COR-L47 (cell line): ENCODE data around the gene NCOA3.

Experiments
- DNase-seq: peaks from one replicate; lab custom pipeline; 2025; lab: John Stamatoyannopoulos, UW

The NCOA3 gene

DNA sequence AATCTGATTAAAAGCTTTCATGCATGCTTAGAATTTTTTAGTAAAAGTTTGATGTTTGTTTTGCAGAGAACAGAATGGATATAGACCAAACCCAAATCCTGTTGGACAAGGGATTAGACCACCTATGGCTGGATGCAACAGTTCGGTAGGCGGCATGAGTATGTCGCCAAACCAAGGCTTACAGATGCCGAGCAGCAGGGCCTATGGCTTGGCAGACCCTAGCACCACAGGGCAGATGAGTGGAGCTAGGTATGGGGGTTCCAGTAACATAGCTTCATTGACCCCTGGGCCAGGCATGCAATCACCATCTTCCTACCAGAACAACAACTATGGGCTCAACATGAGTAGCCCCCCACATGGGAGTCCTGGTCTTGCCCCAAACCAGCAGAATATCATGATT is 133.6 kb downstream of the NCOA3 start:
- no peak for DNase-seq

DNA sequence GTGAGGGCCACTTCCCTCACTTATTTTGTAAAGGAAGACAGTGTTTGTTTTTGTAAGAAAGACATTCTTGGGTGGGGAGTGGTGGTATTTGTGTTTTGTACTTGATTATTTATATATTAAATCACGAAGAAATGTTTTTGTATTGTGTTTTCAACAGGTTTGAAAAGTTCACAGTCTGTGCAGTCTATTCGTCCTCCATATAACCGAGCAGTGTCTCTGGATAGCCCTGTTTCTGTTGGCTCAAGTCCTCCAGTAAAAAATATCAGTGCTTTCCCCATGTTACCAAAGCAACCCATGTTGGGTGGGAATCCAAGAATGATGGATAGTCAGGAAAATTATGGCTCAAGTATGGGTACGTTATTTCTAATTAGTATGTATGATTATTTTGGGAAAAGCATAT is 137.2 kb downstream of the NCOA3 start:
- no peak for DNase-seq

DNA sequence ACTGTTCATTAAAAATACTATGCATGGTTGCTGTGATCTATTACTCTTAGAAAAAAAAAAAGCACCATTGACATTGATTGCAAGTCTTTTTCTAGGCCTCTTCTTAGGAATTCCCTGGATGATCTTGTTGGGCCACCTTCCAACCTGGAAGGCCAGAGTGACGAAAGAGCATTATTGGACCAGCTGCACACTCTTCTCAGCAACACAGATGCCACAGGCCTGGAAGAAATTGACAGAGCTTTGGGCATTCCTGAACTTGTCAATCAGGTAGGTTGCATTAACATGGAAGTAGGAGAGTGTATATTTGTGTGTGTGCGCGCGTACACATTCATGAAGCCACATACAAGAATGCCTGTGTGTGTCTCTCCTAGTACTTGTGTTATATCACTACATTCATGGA is 140.4 kb downstream of the NCOA3 start:
- no peak for DNase-seq

DNA sequence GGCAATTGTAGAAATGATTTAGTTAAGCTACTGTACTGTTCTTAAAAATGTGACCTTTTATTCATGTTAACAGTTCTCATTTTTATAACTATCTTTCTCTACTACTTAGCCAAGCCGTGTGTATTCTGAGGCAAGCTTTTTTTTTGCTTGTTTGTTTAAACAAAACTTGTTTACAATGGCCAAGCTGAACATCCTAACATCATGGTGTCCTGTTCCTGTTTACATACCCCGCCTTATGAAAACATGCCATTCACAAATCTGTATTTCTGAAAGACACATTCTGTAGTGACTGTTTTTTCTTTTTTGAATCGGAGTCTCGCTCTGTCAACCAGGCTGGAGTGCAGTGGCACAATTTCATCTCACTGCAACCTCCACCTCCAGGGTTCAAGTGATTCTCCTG is 140.9 kb downstream of the NCOA3 start:
- DNase-seq: no peak

DNA sequence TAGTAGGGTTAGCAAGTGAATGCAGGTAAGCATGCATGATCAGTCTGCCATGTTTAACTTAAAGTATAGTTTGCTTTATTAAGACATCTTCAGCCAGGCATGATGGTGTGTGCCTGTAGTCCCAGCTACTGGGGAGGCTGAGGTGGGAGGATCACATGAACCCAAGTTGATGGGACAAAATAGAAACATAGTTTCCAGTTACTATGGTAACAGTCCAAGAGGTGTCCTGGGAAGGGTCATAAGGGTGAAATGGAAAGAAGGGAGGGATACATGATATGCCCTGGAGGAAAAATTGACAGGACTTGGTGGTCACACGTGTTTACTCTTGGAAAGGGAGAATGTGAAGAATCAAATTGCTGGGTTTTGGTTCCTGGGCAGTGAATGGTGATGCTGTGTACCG is 143.9 kb downstream of the NCOA3 start:
- DNase-seq: no peak

DNA sequence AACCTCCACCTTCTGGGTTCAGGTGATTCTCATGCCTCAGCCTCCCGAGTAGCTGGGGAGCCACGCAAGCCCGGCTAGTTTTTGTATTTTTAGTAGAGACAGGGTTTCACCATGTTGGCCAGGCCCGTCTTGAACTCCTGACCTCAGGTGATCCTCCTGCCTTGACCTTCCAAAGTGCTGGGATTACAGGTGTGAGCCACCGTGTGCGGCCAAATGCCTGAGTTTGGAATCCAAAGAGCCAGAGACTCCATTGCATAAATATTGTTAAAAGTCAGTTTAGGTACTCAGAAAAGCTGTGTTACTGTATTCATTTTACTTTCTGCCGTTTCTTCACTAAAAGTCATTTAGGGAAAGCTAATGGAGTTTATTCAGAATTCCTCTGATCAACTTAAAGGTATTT is 146.3 kb downstream of the NCOA3 start:
- DNase-seq: no peak

DNA sequence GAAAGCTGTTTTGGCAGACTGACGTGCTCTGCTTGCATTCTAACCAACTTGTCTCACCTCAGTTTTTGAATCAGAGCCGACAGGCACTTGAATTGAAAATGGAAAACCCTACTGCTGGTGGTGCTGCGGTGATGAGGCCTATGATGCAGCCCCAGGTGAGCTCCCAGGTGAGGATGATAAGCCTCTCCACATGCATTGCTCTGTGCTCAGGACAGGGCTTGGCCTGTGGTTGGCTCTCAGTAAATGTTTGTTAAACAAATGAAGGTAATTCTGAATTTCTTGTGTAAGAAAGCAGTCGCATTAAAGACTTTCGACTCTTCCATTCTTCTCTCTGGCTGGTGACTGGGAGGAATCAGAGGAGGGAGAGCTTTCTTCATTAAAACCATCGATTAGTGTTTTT is 147.3 kb downstream of the NCOA3 start:
- no peak for DNase-seq

DNA sequence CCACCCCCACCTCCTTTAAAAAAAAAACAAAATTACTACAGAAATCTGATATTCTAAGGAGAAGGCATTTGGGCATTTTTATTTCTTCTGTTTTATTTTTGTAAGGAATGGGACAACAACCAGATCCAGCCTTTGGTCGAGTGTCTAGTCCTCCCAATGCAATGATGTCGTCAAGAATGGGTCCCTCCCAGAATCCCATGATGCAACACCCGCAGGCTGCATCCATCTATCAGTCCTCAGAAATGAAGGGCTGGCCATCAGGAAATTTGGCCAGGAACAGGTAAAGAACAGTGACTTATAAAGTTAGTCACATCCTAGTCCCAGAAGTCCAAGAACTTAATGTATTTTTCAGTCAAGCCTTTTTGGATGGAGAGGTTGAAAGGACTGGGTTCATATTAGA is 150.6 kb downstream of the NCOA3 start:
- no peak for DNase-seq

DNA sequence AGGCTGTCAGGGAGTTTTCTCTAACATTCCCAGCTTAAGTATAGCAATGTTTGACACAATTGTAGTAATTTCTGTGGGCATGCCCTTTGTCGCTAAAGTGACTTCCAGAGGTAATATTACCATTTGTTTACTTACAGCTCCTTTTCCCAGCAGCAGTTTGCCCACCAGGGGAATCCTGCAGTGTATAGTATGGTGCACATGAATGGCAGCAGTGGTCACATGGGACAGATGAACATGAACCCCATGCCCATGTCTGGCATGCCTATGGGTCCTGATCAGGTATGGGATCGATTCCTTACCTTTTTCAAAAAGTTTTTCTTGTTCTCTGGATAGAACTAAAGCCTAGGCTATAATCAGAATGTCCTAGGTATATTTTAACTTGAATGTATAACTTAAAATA is 151.1 kb downstream of the NCOA3 start:
- no peak for DNase-seq

DNA sequence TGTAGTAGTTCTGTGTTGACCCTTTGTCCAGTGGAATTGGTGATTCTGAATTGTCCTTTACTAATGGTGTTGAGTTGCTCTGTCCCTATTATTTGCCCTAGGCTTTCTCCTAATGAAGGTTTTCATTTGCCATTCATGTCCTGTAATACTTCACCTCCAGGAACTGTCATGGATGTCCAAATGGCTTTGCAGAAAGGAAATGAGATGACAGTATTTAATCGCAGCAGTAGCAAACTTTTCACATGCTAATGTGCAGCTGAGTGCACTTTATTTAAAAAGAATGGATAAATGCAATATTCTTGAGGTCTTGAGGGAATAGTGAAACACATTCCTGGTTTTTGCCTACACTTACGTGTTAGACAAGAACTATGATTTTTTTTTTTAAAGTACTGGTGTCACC is 152.2 kb downstream of the NCOA3 start:
- DNase-seq: no peak

DNA sequence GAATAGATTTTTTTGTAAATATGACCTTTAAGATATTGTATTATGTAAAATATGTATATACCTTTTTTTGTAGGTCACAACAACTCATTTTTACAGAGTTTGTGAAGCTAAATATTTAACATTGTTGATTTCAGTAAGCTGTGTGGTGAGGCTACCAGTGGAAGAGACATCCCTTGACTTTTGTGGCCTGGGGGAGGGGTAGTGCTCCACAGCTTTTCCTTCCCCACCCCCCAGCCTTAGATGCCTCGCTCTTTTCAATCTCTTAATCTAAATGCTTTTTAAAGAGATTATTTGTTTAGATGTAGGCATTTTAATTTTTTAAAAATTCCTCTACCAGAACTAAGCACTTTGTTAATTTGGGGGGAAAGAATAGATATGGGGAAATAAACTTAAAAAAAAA is 152.7 kb downstream of the NCOA3 start:
- DNase-seq: no peak

DNA sequence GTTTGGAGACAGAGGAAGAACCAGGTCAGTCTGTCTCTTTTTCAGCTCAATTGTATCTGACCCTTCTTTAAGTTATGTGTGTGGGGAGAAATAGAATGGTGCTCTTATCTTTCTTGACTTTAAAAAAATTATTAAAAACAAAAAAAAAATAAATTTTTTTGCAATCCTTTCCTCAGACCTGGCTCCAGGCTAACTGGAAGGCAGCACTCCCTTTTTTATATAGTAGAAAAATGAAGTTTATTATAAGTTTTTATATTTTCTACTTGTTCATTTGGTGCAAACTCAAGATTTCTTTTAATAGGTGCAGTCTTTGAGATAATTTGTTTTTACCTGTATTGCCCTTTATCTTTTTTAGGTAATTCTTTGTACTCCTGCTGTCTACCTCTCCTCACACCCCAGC is 153.9 kb downstream of the NCOA3 start:
- no peak for DNase-seq

DNA sequence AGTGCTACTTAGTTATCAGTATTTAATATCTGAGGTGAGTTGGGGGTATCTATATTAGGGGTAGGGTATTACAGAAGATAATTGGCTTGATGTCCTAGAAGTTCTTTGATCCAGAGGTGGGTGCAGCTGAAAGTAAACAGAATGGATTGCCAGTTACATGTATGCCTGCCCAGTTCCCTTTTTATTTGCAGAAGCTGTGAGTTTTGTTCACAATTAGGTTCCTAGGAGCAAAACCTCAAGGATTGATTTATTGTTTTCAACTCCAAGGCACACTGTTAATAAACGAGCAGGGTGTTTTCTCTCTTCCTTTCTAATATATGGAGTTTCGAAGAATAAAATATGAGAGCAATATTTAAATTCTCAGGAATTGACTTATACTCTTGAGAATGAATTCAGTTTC is 154.6 kb downstream of the NCOA3 start:
- DNase-seq: no peak

DNA sequence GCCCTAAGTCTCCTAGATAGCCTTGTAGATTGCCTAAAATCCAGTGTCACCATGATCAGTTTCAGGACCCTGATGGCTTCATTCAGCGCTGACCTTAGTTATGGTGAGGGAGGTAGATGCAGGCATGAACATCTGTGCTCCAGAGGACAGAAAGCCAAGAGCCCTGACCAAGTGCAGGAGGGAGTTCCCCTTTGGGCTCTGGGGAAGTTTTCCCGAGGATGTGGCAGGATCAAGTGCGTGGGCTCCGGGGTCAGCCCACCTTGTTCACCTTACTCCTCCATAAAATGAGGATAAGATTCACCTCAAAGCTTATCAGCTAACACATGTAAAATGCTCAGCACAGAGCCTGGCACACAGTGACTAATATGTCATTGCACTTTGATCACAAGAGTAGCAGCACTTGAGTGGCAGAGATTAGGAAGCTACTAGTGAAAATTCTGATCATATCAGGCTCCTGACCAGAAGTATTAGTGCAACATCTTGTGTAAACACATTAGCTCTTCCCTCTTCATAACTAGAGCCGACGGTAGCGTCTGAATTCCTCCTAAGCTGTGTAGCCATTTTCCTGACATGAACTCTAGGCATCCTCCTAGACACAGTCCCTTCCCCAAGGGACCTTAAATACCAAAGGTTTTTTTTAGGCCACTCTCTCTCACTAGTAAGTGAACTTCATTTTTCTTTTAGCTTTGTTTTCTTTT is 158.4 kb downstream of the NCOA3 start:
- no peak for DNase-seq

DNA sequence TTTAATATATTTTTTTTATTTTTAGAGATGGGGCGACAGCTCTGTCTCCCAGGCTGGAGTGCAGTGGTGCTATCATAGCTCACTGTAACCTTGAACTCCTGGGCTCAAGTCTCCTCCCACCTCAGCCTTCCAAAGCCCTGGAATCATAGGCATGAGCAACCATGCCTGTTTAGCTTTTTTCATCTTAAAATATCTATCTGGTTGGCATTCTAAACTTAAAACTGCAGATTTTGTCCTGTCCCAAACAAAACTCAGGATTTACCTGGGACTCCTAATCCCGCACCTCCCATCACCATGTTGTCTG is 158.9 kb downstream of the NCOA3 start:
- no peak for DNase-seq

DNA sequence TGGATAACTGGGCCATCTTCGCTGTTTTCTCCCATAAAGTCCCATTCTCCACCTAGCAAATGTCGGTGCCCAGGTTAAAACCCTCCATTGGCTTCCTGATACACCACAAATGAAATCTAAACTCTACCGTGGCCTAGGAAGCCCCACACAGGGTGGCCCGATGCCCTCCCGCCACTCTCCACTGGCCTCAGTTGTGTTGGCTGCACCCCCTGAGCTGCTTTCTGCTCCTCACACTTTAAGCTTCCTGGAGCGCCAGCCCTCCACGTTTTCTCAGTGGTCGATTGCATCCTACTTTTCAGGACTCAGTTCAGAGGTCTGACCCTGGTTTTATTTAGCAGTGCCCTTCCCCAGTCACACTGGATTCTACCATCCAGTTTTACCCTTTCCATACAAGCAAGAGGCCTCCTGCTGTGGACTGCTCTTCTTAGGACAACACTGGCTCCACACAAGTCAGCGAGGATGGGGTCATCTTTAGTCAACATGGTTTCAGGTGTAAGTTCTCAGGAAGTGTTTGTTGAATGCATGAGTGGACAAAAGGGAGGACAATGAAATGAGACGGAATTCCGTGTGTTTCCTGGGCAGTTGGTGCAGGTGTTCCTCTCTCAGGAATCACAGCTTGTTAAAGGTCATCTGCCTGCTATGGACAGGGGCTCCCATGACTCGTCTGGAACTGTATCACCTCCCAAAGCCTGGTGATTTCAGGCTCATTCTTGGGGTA is 159.5 kb downstream of the NCOA3 start:
- DNase-seq: no peak

DNA sequence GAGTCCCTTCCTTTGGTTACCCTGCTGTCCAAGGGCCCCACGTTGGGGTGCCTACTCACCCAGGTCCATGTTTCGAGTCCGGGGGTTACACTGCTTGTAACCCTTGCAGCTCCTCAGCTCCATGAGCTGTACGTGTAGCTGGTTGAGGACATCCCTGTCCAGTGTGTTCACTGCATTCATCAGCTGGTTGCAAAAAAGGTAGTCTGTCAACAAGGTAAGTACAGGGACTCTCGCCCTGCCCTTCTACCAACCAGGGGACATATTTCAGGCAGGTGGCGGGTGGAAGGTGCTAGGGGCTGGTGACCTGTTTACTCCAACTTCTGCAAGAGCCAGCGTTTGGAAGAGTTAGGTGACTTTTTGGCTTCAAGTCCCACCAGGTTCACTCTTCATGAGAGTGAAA is 160.0 kb downstream of the NCOA3 start:
- no peak for DNase-seq

DNA sequence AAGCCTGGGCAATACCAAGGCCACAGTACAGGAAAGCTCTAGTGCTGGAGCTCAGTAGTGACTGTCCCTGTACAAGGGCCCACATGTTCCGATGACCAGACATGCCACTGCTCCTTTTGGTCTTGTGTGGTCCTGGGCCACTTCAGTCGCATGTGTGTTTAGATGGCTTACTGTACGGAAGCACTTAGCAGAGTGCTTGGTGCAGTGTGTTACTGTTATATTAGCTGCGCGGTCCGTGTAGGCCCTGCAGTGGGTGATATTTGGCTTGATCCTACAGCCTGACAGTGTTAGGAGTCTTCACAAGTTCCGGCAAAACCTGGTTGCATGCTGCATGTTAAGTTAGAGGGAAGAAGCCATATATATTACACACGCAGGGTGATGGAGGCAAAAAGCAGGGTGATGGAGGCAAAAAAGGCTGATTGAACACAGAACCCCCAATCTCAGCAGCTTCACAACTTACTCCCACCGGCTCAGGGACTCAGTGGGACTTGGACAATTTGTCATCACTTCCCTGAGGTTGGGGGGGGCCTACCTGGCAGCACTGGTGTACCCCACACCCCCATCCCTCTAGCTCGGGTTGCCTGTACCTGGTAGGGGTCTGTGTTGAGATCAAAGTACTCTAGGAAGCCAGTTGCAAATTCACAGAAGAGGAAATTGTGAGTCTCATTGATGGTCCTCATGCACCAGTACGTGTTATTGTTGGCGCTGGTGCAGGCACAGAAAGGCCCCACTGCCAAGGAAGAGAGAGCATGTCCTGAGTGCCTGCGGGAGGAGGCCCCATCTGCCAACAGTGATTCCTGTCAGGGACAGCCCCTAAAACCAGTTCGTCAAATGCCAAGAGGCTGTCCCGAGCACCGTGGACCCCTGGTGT is 161.0 kb downstream of the NCOA3 start:
- DNase-seq: no peak

DNA sequence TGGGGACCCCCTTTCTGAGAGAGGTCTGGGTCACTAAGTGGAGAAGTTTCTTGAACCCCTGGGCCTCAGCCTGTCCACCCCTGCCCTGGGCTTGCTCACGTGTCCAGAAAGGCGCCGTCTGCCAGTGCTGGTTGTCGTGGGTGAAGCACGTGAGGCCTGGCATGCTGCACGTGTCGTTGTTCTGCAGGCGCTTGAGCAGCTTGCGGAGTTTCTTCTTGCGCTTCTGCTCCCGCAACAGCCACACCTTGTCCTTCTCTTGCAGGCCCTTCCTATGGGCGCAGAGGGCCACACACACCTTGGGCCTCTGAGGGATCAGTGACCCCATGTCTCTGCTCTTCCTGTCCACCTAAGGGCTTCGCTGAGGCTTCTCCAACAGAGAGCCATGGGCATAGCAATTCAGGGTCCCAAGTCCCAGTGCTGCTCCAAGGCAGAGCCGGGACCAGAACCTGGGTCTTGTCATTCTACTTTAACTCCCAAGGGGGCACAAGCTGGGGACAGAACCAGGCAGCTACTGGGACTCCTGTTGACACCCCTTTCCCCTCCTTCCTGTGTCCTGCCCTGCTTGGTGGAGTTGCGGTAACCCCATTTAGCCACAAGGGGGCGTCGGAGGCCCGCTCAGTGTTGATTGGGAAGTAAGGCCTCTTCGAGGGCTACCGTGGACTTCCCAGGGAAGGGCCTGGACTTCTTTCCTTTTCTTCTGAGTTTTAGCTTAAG is 161.8 kb downstream of the NCOA3 start:
- peak; percentile 40 for DNase-seq

DNA sequence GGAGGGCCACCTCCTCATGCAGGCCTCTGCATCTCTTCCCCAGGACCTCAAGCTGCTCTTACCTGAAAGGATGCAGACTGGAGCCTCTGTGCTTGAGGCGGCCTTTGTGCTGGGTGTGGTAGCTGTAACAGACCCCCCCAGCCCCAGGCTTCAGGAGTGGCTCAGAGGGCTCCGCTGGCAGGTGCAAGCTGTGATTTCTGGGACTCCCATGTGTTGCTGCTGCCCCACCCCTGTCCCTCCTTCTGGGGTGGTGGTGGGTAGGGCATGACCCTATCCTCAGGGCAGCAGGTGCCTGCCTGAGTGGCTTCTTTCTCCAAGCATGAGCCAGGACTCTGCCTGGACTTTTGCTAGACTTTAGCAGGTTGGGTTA is 162.4 kb downstream of the NCOA3 start:
- no peak for DNase-seq

DNA sequence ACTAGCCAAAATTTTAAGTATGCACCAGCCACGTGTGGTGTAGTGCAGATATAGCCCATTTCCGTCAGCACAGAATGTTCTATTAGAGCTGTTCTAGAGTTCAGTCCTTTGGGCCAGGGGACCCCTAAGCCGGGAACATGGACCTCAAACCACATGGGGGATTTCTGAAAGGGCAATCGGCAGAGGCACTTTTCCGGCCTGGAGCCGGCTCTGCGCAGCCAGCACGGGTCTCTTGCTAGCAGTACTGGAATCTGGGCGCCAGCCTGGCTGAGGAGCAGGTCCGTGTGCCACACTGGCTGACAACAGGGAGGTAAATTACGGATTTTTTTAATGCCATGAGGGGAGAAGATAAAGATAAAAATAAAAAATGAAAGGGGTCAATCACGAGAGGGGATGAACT is 163.1 kb downstream of the NCOA3 start:
- no peak for DNase-seq

DNA sequence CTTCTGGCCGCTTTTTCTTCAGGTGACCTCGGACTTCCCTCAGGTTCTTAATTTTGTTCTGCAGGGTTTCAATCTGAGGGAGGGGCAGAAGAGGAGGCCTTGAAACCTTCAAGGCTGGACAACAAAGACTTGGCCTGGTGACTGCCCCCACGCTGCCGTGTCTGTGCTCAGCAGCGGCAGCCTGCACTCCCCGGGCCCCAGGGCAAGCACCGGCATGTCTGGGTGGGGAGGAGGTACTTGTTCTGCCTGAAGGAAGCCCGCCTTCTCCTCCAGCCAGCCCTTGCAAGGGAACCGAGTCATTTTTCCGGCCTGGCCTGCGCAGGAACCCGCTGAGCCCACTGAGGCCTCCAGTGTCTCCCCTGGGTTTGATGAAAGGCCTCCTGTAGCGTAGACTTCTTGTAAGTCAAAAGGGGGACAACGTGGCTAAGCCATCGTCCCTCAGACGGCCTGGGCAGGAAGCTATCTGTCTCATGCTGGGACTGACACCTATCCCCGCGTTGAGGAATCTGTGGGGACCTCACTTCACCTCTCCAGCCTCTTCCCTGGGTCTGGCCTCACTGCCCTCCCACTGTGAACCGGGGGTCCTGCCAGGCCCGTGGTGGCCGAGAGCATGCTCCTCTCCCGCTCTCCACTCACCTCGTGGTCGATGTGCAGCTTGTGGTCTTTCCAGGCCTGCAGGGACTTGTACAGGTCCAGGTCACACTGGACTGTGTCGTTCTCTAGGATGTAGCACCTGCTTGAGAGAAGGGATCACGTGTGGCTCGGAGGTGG is 163.7 kb downstream of the NCOA3 start:
- DNase-seq: no peak
